Measurements from ENCODE around the gene CMSS1. TPM values are rescaled to one million over a fixed set of nuclear protein-coding genes. Genes with fewer than 3 reads are reported as not detected.

Gene CMSS1
- total RNA-seq, 1 experiment from 2014 or later, result 64.1 TPM

- TF ChIP-seq, protein P1, sequence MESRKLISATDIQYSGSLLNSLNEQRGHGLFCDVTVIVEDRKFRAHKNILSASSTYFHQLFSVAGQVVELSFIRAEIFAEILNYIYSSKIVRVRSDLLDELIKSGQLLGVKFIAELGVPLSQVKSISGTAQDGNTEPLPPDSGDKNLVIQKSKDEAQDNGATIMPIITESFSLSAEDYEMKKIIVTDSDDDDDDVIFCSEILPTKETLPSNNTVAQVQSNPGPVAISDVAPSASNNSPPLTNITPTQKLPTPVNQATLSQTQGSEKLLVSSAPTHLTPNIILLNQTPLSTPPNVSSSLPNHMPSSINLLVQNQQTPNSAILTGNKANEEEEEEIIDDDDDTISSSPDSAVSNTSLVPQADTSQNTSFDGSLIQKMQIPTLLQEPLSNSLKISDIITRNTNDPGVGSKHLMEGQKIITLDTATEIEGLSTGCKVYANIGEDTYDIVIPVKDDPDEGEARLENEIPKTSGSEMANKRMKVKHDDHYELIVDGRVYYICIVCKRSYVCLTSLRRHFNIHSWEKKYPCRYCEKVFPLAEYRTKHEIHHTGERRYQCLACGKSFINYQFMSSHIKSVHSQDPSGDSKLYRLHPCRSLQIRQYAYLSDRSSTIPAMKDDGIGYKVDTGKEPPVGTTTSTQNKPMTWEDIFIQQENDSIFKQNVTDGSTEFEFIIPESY (IDR thresholded peaks at IDR 0.05; ENCODE audit: extremely low read depth, insufficient replicate concordance, low read length), result no peak
- TF ChIP-seq ELF1 (IDR thresholded peaks at IDR 0.05; ENCODE audit: borderline replicate concordance, low read depth) (no peak), ZFX (IDR thresholded peaks at IDR 0.05) (no peak)
- TF ChIP-seq, protein P2, sequence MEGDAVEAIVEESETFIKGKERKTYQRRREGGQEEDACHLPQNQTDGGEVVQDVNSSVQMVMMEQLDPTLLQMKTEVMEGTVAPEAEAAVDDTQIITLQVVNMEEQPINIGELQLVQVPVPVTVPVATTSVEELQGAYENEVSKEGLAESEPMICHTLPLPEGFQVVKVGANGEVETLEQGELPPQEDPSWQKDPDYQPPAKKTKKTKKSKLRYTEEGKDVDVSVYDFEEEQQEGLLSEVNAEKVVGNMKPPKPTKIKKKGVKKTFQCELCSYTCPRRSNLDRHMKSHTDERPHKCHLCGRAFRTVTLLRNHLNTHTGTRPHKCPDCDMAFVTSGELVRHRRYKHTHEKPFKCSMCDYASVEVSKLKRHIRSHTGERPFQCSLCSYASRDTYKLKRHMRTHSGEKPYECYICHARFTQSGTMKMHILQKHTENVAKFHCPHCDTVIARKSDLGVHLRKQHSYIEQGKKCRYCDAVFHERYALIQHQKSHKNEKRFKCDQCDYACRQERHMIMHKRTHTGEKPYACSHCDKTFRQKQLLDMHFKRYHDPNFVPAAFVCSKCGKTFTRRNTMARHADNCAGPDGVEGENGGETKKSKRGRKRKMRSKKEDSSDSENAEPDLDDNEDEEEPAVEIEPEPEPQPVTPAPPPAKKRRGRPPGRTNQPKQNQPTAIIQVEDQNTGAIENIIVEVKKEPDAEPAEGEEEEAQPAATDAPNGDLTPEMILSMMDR (IDR thresholded peaks at IDR 0.05 in 2 of 3, conservative IDR thresholded peaks at IDR 0.05 in 1 of 3; ENCODE audit: borderline replicate concordance in 1 of 3, insufficient read depth in 1 of 3, low read depth in 2 of 3, low read length in 2 of 3), result no peak
These were observed 391.5 kb downstream of the CMSS1 start (continued) for GRCh38 chr3:100209169-100209568.

DNA sequence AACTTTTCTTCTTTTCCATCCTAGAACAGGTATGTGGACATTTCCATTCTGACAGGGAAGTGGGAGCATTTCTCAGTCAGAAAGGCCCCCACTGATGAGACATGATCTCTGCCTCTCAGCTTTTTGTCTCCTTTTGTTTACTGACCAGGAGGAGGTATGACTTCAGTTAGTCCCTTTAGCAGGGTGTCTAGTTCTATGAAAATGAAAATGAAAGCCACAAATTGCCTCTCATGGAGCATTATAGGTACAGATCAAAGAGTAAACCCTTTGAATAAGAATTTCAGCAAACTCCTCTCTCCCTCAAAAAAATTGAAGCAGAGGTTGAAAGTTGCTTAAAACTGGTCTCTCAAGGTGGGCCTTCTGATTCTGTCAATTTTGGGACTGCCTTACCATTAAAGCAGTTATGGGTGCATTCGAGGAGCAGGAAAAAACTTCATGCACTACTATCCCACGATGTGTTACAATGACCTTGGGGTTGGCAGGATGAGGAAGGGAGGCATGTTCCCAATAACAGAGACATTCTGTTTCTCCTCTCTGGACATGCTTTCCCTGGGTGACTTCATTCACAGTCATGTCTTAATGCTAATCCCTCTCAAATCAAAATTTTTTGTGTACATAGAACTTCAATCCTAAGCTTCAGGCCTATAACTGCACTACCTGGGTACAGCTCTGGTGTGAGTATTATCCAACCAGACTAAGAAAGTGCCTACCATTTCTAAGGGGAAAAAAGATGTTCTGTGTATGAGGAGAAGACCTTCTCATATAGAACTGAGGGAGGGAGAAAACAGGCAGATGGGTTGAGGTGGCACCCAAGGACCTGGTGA, 392.5 kb downstream of the CMSS1 start:
- H3K27ac ChIP-seq (ENCODE audit: low read depth, low read length), result no peak overlapping the region

More for the DNA sequence above, 392.5 kb downstream of the CMSS1 start:
- no peaks in the 10 kb centered on the region for H3K9me3 ChIP-seq (ENCODE audit: control insufficient read depth in 1 of 2, insufficient read depth in 1 of 2, low read depth in 1 of 2, low read length in 2 of 2)
- ChIA-PET POLR2A (no interaction called here), RAD21 (ENCODE audit: low non-redundant PET in 1 of 2, low total read pairs in 2 of 2, uncharacterized antibody in 2 of 2, unreplicated experiment in 2 of 2) (no interaction called here), CTCF (no interaction called here)
- no peak overlapping the region for H3K9ac ChIP-seq (ENCODE audit: low read length)
- no peaks in the 10 kb centered on the region for H3K27me3 ChIP-seq (ENCODE audit: insufficient read depth, low read length)
- H3K4me1 ChIP-seq (ENCODE audit: control insufficient read depth in 1 of 2, insufficient read depth in 2 of 2, low read length in 2 of 2), result no peaks in the 10 kb centered on the region
- H3K4me2 ChIP-seq (ENCODE audit: low read length), result no peak overlapping the region
- H3K79me2 ChIP-seq (ENCODE audit: insufficient read depth, low read length), result no peaks in the 10 kb centered on the region
- TF ChIP-seq FOSL1 (IDR thresholded peaks at IDR 0.05; ENCODE audit: low read depth) (no peak), ELF1 (IDR thresholded peaks at IDR 0.05; ENCODE audit: borderline replicate concordance, low read depth) (no peak), POLR2A (IDR thresholded peaks at IDR 0.05; ENCODE audit: borderline replicate concordance, extremely low read depth, insufficient read depth, insufficient read length) (no peak), SRF (IDR thresholded peaks at IDR 0.05; ENCODE audit: low read depth) (no peak), SP1 (IDR thresholded peaks at IDR 0.05; ENCODE audit: low read depth) (no peak), SIN3A (IDR thresholded peaks at IDR 0.05; ENCODE audit: low read depth) (no peak), EZH2 (IDR thresholded peaks at IDR 0.05) (no peak), ATF3 (IDR thresholded peaks at IDR 0.05) (no peak), CEBPB (IDR thresholded peaks at IDR 0.05; ENCODE audit: low read depth) (no peak), EZH2phosphoT487 (IDR thresholded peaks at IDR 0.05; ENCODE audit: borderline replicate concordance) (no peak)
- TF ChIP-seq, protein P3, sequence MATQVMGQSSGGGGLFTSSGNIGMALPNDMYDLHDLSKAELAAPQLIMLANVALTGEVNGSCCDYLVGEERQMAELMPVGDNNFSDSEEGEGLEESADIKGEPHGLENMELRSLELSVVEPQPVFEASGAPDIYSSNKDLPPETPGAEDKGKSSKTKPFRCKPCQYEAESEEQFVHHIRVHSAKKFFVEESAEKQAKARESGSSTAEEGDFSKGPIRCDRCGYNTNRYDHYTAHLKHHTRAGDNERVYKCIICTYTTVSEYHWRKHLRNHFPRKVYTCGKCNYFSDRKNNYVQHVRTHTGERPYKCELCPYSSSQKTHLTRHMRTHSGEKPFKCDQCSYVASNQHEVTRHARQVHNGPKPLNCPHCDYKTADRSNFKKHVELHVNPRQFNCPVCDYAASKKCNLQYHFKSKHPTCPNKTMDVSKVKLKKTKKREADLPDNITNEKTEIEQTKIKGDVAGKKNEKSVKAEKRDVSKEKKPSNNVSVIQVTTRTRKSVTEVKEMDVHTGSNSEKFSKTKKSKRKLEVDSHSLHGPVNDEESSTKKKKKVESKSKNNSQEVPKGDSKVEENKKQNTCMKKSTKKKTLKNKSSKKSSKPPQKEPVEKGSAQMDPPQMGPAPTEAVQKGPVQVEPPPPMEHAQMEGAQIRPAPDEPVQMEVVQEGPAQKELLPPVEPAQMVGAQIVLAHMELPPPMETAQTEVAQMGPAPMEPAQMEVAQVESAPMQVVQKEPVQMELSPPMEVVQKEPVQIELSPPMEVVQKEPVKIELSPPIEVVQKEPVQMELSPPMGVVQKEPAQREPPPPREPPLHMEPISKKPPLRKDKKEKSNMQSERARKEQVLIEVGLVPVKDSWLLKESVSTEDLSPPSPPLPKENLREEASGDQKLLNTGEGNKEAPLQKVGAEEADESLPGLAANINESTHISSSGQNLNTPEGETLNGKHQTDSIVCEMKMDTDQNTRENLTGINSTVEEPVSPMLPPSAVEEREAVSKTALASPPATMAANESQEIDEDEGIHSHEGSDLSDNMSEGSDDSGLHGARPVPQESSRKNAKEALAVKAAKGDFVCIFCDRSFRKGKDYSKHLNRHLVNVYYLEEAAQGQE (IDR thresholded peaks at IDR 0.05; ENCODE audit: low read depth), result no peak
- TF ChIP-seq, protein P1 (IDR thresholded peaks at IDR 0.05; ENCODE audit: extremely low read depth, insufficient replicate concordance, low read length), result no peak
- intact Hi-C loops (cut with micrococcal nuclease), result no loop called here
- BruUV-seq (replicated peaks), result no TSS peak
- no peak for ATAC-seq
- no peaks in the 10 kb centered on the region for H3K36me3 ChIP-seq (ENCODE audit: control insufficient read depth in 1 of 2, insufficient read depth in 2 of 2, low read length in 2 of 2)
- no peaks in the 10 kb centered on the region for H3K9me2 ChIP-seq (ENCODE audit: insufficient read depth)
- H3K4me3 ChIP-seq (replicated peaks in 1 of 2; ENCODE audit: low read depth in 1 of 2, low read length in 2 of 2), result no peak overlapping the region
- no peaks in the 10 kb centered on the region for H4K20me1 ChIP-seq (ENCODE audit: insufficient read depth)
- no peak for DNase-seq (ENCODE audit: low read depth, low spot score)
- no peak overlapping the region for H2AFZ ChIP-seq (ENCODE audit: low read depth, low read length, poor library complexity, severe bottlenecking)
